Naive thymus-derived CD8-positive, alpha-beta T cell (primary cell): ENCODE results near the gene TRAP1. TPM values are rescaled to one million over a fixed set of nuclear protein-coding genes. Genes with fewer than 3 reads are reported as not detected.

ENCODE experiments used
- ATAC-seq, 2 donors: fragments of 150-1000 bp; cut with Tn5 transposase in 1 of 2; sonication (Bioruptor Pico), chemical (Tn5 transposase) in 1 of 2; 1 replicate in 1 of 2; 2 replicates in 1 of 2; pipeline ENCODE4 v1.10.0; 2021; ENCODE audit warnings: mild to moderate bottlenecking in 2 of 2, moderate library complexity in 2 of 2
- POLR2A ChIA-PET: fragments of 350-600 bp; sonication (Branson Sonifier 250); formaldehyde crosslinking; loops from one replicate; lab custom pipeline; 2021; ENCODE audit warnings: antibody characterized with exemption; lab: Charles Lee
- DNase-seq, 10 donors: peaks; one replicate each; pipeline versions ENCODE4 v3.0.0 to v3.0.0-alpha.2; 2020 to 2022
- H3K27ac Mint-ChIP-seq, 10 donors: one replicate each; pipeline ENCODE4 v1.8.0; 2020 to 2022; ENCODE audit warnings: mild to moderate bottlenecking in 10 of 10, mixed read lengths in 10 of 10, moderate library complexity in 4 of 10, inconsistent platforms in 1 of 10
- H3K27me3 Mint-ChIP-seq, 5 donors: one replicate each; pipeline ENCODE4 v1.8.0; 2021 to 2022; ENCODE audit warnings: mixed read lengths in 5 of 5
- H3K36me3 Mint-ChIP-seq, 3 donors: one replicate each; pipeline ENCODE4 v1.8.0; 2020 to 2022; ENCODE audit warnings: mixed read lengths in 3 of 3, mild to moderate bottlenecking in 2 of 3, inconsistent platforms in 1 of 3
- H3K4me1 Mint-ChIP-seq, 4 donors: one replicate each; pipeline ENCODE4 v1.8.0; 2021 to 2022; ENCODE audit warnings: mixed read lengths in 4 of 4
- H3K4me3 Mint-ChIP-seq, 10 donors: one replicate each; pipeline ENCODE4 v1.8.0; 2020 to 2022; ENCODE audit warnings: mild to moderate bottlenecking in 10 of 10, mixed read lengths in 10 of 10, moderate library complexity in 6 of 10, inconsistent platforms in 1 of 10
- H3K9me3 Mint-ChIP-seq, 9 donors: one replicate each; pipeline ENCODE4 v1.8.0; 2020 to 2022; ENCODE audit warnings: mixed read lengths in 9 of 9, mild to moderate bottlenecking in 3 of 9, inconsistent platforms in 1 of 9, moderate library complexity in 1 of 9
- polyA plus RNA-seq, 3 donors: library from polyadenylated mRNA; unstranded; fragments of 300-500 nt; fragmentation: Illumina TruSeq; gene quantifications; one replicate each; pipeline ENCODE4 v1.2.3, GENCODE V29; 2021
- total RNA-seq, 8 experiments: library from RNA in 2 of 8; stranded (reverse) in 2 of 8; gene quantifications; one replicate each; pipeline ENCODE4 v1.2.3 and lab custom pipeline; 2021 to 2026

TRAP1 gene
- total and polyA plus RNA-seq, 5 experiments from 2014 or later: 57.1 to 158 (median 79.1) TPM

DNA sequence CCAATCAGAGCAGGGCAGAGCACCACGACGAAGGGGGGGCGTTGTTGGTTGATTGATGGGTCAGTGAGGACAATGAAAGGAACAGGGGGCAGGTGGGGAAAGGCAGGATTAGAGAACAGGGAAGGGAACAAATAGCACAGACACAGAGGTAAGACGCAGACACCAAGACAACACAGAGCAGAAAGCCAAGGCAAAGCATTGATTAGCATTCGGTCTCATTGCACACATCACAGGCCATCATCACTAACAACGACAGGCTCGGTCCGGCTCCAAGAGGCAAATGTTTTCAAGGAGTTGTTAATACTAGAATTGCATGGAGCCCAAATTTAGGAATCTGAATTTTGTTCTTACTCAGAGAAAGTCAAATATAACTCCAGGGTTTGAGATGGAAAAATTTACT, 34.6 kb upstream of the TRAP1 start:
- no peaks in the 10 kb centered on the region for H3K9me3 Mint-ChIP-seq
- POLR2A ChIA-PET: interaction anchor here (0.7 kb wide), 2 partner anchors 182 to 233 kb away, joined by 3 read pairs; no protein-coding TSS in a partner anchor
- DNase-seq (no peak), ATAC-seq (no peak)
- peaks cover 0 to 84% (median 7%) of the 10 kb centered on the region in 3 donors for H3K36me3 Mint-ChIP-seq
- H3K4me1 Mint-ChIP-seq: peaks cover 2 to 27% (median 23%) of the 10 kb centered on the region in 4 donors
- no peaks in the 10 kb centered on the region for H3K27me3 Mint-ChIP-seq
- H3K27ac Mint-ChIP-seq: peak overlapping the region in 2 of 10 donors; percentile 6 to 65
- H3K4me3 Mint-ChIP-seq: no peak overlapping the region

DNA sequence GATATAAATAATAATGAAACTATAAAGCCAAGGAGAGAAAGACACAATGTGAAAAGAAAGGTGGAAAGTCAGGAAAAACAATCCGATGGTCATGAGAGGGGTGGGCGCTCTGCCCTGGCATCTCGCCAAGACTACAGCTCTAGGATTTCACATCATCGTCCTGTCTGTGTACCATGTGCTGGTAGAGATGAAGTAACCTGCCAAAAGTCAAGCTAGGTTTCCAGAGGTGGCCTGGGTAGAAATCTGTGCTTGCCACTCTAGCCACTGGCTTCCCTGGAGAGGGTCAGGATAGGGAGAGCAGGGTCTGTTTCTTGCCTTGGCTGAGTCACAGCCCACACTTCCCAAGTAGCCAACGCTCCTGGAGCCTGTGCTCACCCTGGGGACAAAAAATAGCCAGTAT, 31.0 kb upstream of the TRAP1 start:
- Mint-ChIP-seq H3K36me3 (peaks cover 0 to 91% (median 11%) of the 10 kb centered on the region in 3 donors), H3K4me1 (peaks cover 2 to 22% (median 17%) of the 10 kb centered on the region in 4 donors)

DNA sequence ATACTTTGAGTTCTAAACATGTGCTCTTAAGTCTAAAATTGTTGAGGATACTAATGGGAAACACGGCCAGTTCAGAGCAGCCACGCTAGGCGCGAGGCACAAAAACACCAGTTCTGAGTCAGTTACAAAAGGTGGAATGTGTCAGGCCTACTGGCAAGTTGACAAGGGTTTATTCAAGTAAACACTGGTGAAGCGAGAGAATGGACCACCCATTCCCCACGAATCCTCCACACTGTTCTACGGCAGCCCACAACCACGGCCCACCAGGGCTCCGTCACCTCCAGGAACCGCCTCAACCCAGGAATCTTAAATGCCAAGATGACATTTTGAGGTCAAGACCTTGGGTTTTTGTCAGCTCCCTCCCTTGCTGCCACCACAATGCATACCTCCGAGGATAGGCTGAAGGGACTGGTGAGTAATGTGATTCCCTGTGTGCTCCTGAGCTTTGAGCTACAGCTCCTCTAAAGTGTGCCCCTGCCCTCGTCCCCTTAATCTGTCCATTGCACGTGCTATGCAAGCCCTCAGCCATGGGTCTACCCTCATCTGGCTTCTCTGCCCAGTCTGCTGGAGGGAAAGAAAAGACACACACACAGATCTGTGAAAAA, 28.5 kb upstream of the TRAP1 start:
- no peak for DNase-seq
- Mint-ChIP-seq H3K36me3 (peaks cover 0 to 94% (median 20%) of the 10 kb centered on the region in 3 donors), H3K4me1 (peaks cover 0 to 14% (median 10%) of the 10 kb centered on the region in 4 donors), H3K4me3 (no peak overlapping the region), H3K27me3 (no peaks in the 10 kb centered on the region), H3K27ac (peak overlapping the region in 2 of 10 donors; percentile 28 to 48), H3K9me3 (no peaks in the 10 kb centered on the region)
- no peak for ATAC-seq
- POLR2A ChIA-PET: interaction anchor here (0.7 kb wide), 1 partner anchor 125 kb away, joined by 3 read pairs; no protein-coding TSS in a partner anchor

More for the DNA sequence above, 31.0 kb upstream of the TRAP1 start:
- Mint-ChIP-seq H3K27me3 (no peaks in the 10 kb centered on the region), H3K4me3 (no peak overlapping the region), H3K27ac (peak overlapping the region in 2 of 10 donors; percentile 62 to 89), H3K9me3 (no peaks in the 10 kb centered on the region)
- DNase-seq (no peak), ATAC-seq (no peak)
- POLR2A ChIA-PET: interaction anchor here (0.5 kb wide), 1 partner anchor 552 kb away, joined by 3 read pairs; no protein-coding TSS in a partner anchor

DNA sequence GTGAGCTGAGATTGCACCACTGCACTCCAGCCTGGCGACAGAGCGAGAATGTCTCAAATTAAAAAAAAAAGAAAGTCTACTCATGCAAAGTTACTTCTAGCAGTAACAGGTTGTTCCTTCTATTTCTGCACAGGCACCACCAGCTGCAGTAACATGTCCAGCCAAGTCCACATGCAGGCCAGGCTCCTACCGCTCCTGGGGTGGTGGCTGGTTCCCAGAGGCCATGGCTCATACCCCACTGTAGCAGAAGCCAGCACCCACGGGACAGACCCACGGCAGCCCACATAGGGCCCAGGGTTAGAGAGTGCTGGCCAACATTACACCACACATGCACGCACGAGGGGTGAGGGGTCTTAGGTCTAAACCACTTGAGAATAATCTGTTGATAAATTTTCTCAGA, 26.7 kb upstream of the TRAP1 start:
- H3K27me3 Mint-ChIP-seq: no peaks in the 10 kb centered on the region
- H3K4me3 Mint-ChIP-seq: no peak overlapping the region
- H3K4me1 Mint-ChIP-seq: peaks cover 0 to 10% (median 2%) of the 10 kb centered on the region in 4 donors
- POLR2A ChIA-PET: no interaction called here
- DNase-seq (no peak), ATAC-seq (no peak)
- peaks cover 0 to 96% (median 18%) of the 10 kb centered on the region in 3 donors for H3K36me3 Mint-ChIP-seq
- H3K27ac Mint-ChIP-seq: no peak overlapping the region
- no peaks in the 10 kb centered on the region for H3K9me3 Mint-ChIP-seq

DNA sequence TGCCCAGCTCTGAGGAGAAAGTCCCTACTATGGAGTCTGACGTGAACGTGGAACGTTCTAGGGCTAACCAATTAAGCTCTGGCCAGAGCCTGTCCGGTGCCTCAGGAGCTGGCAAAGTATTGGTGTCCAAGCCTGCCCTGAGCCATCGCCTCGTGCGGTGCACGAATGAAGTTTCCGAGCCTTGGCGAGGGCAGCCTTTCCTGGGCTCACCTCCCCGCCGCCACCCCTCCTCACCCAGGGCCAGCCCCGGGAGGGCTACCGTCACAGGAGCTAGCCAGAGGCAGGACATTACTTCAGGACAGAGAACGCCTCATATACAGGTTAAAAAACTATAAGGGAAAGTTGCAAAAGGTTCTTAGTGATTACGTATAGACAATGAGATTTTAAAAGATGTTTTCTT, 23.6 kb upstream of the TRAP1 start:
- Mint-ChIP-seq H3K9me3 (no peaks in the 10 kb centered on the region), H3K27me3 (no peaks in the 10 kb centered on the region), H3K4me1 (peaks cover 0 to 7% (median 1%) of the 10 kb centered on the region in 4 donors), H3K36me3 (peaks cover 0 to 98% (median 23%) of the 10 kb centered on the region in 3 donors), H3K27ac (peak overlapping the region in 1 of 10 donors; percentile 44), H3K4me3 (no peak overlapping the region)
- DNase-seq (no peak), ATAC-seq (no peak)
- POLR2A ChIA-PET: no interaction called here

DNA sequence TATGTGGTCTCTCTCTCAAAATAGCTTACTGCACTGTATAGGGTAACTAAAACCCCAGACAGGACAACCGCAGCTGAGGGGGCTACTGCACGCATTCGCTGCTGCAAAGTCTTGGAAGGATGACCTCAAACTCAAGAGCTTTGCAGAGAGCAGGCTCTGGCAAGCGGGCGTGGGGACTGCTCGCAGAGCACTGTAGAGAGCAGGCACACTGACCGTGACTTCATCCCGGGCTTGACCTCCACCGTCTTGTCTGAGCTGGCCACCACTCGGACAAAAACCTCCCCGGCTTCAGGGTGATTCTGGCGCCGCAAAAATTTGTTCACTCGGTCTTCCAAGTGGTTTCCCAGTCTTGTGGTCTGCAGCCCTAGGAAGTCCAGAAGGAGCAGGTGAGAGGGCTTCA, 22.9 kb upstream of the TRAP1 start:
- no peak for DNase-seq

DNA sequence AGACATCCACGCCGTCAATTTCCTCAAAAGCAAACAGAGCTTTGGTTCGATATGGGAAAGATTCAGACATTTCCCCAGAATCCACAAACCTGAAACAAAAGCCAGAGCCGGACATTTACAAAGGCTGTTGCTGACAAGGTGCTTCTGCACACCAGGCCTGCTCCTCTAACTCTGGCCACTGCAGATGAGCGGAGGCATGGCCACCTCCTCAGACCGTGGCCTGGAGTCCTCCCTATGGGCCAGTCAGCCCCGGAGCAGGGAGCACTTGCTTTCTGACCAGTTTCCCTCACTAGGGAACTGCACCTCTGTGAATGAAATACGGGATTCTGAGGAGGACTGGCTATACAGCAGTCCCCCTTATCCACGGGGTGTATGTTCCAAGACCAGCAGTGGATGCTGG, 22.3 kb upstream of the TRAP1 start:
- POLR2A ChIA-PET: no interaction called here

More for the DNA sequence above, 22.9 kb upstream of the TRAP1 start:
- POLR2A ChIA-PET: no interaction called here
- H3K4me1 Mint-ChIP-seq: peaks cover 0 to 6% (median 1%) of the 10 kb centered on the region in 4 donors
- ATAC-seq: no peak
- H3K36me3 Mint-ChIP-seq: peaks cover 0 to 98% (median 27%) of the 10 kb centered on the region in 3 donors
- H3K4me3 Mint-ChIP-seq: no peak overlapping the region
- H3K27ac Mint-ChIP-seq: peak overlapping the region in 1 of 10 donors; percentile 83
- H3K27me3 Mint-ChIP-seq: no peaks in the 10 kb centered on the region
- no peaks in the 10 kb centered on the region for H3K9me3 Mint-ChIP-seq

DNA sequence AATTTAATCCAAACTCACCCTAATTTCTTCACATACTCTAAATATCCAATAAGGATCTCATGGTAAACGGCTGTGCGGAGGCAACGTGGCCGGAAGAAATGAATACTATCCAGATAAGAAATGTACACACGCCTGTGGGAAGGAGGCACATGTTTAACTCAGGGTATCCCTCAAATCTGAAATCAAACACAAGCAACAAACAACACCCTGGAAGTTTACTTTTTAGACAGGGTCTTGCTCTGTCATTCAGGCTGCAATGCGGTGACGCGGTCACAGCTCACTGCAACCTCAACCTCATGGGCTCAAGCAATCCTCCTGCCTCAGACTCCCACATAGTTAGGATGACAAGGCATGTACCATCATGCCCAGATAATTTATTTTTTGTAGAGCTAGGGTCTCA, 21.2 kb upstream of the TRAP1 start:
- peak overlapping the region in 2 of 10 donors; percentile 29 to 71 for H3K27ac Mint-ChIP-seq
- H3K4me1 Mint-ChIP-seq: peaks cover 0 to 7% (median 3%) of the 10 kb centered on the region in 4 donors
- peaks cover 0 to 96% (median 26%) of the 10 kb centered on the region in 3 donors for H3K36me3 Mint-ChIP-seq
- H3K4me3 Mint-ChIP-seq: no peak overlapping the region
- ATAC-seq (no peak), DNase-seq (no peak)
- H3K9me3 Mint-ChIP-seq: no peaks in the 10 kb centered on the region
- POLR2A ChIA-PET: interaction anchor here (1.4 kb wide), 1 partner anchor 21 kb away, joined by 3 read pairs; no protein-coding TSS in a partner anchor
- H3K27me3 Mint-ChIP-seq: no peaks in the 10 kb centered on the region

More for the DNA sequence above, 22.3 kb upstream of the TRAP1 start:
- H3K36me3 Mint-ChIP-seq: peaks cover 0 to 98% (median 27%) of the 10 kb centered on the region in 3 donors
- no peaks in the 10 kb centered on the region for H3K9me3 Mint-ChIP-seq
- H3K4me1 Mint-ChIP-seq: peaks cover 0 to 6% (median 2%) of the 10 kb centered on the region in 4 donors
- no peaks in the 10 kb centered on the region for H3K27me3 Mint-ChIP-seq
- H3K27ac Mint-ChIP-seq: no peak overlapping the region
- DNase-seq: no peak
- no peak for ATAC-seq
- no peak overlapping the region for H3K4me3 Mint-ChIP-seq

DNA sequence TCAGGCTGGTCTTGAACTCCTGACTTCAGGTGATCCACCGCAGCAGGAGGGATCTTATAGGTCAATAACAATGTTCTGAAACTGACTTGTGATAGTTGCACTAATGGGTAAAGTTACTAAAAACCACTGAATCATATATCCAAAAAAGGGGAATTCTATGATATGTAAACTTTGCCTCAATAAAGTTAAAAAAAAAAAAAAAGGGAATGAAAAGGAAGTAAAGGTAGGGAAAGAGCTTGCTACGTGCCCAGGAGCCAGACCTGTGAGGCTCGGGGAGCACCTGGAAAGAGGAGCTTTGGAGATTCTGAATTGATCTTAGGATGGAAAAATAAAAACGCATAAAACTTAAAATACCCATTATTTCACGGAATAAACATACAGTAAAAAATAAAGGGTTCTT, 20.8 kb upstream of the TRAP1 start:
- H3K27me3 Mint-ChIP-seq: no peaks in the 10 kb centered on the region
- POLR2A ChIA-PET: interaction anchor here (1.4 kb wide), 1 partner anchor 20 kb away, joined by 3 read pairs; no protein-coding TSS in a partner anchor
- no peak for DNase-seq
- peak overlapping the region in 3 of 10 donors; percentile 29 to 48 (median 41) for H3K27ac Mint-ChIP-seq
- peaks cover 0 to 7% (median 3%) of the 10 kb centered on the region in 4 donors for H3K4me1 Mint-ChIP-seq
- H3K9me3 Mint-ChIP-seq: no peaks in the 10 kb centered on the region
- ATAC-seq: no peak
- H3K36me3 Mint-ChIP-seq: peaks cover 0 to 95% (median 26%) of the 10 kb centered on the region in 3 donors
- no peak overlapping the region for H3K4me3 Mint-ChIP-seq

DNA sequence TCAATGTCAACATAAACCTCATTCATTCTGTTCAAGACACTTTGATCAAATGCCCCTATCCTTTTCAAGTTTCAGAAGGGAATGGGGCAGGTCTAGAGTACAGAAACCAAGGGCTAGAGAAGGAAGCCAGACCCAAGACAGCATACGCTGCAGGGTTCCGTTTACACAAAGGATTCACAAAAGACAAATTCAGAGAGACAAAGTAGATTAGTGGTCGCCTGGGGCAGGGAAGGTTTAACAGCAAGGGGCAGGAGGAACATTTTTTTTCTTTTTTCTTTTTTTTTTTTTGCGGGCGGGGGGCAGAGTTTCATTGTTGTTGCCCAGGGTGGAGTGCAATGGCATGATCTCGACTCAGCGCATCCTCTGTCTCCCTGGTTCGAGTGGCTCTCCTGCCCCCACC, 19.9 kb upstream of the TRAP1 start:
- H3K27me3 Mint-ChIP-seq: no peaks in the 10 kb centered on the region
- no peaks in the 10 kb centered on the region for H3K9me3 Mint-ChIP-seq
- DNase-seq (peak in 1 of 10 donors; percentile 2), ATAC-seq (no peak)
- H3K4me1 Mint-ChIP-seq: peaks cover 0 to 7% (median 3%) of the 10 kb centered on the region in 4 donors
- POLR2A ChIA-PET: interaction anchor here (1.4 kb wide), 1 partner anchor 19 kb away, joined by 3 read pairs; no protein-coding TSS in a partner anchor
- H3K27ac Mint-ChIP-seq: peak overlapping the region in 4 of 10 donors; percentile 27 to 65 (median 44)
- H3K36me3 Mint-ChIP-seq: peaks cover 0 to 95% (median 22%) of the 10 kb centered on the region in 3 donors
- no peak overlapping the region for H3K4me3 Mint-ChIP-seq

DNA sequence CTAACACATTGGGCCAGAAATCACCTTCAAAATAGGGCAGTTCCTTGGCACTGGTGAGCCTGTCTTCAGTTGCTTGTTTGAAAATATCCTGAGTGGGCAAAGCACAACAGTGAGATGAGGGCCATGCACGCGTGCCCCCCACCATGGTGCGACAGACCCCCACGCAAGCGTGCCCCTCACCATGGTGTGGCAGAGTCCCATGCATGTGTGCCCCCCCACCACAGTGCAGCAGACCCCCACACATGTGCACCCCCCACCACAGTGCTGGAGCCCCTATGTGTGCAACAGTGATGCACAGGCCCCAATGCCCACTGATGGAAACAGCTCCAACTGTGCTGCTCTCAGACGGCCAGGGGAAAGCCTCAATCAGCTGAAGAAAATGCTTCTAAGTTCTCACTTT, 18.8 kb upstream of the TRAP1 start:
- Mint-ChIP-seq H3K4me1 (peaks cover 0 to 9% (median 3%) of the 10 kb centered on the region in 4 donors), H3K4me3 (no peak overlapping the region), H3K27me3 (no peaks in the 10 kb centered on the region), H3K36me3 (peaks cover 0 to 95% (median 21%) of the 10 kb centered on the region in 3 donors), H3K27ac (peak overlapping the region in 3 of 10 donors; percentile 9 to 73 (median 25)), H3K9me3 (no peaks in the 10 kb centered on the region)
- POLR2A ChIA-PET: no interaction called here
- ATAC-seq: no peak
- no peak for DNase-seq

DNA sequence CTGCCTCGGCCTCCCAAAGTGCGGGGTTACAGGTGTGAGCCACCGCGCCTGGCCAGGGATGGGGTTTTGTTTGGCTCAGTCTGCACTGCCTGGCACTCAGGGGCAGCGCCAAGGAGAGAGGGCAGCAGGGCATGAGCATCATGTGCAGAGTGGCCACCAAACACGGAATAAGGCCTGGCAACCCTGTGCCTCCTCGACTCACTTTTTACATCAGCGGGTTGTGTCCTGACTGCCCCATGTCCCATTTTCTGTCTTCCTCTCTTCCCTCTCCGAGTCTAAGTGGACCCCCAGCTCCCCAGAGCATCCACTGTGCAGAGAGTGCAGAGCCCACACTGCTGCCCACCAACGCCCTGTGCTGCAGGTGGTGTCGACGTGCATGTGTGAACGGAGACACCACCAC, 18.2 kb upstream of the TRAP1 start:
- no peak for DNase-seq
- Mint-ChIP-seq H3K27ac (peak overlapping the region in 3 of 10 donors; percentile 9 to 78 (median 11)), H3K4me3 (no peak overlapping the region), H3K4me1 (peaks cover 0 to 9% (median 3%) of the 10 kb centered on the region in 4 donors), H3K27me3 (no peaks in the 10 kb centered on the region), H3K36me3 (peaks cover 0 to 93% (median 19%) of the 10 kb centered on the region in 3 donors), H3K9me3 (no peaks in the 10 kb centered on the region)
- no peak for ATAC-seq
- POLR2A ChIA-PET: no interaction called here

DNA sequence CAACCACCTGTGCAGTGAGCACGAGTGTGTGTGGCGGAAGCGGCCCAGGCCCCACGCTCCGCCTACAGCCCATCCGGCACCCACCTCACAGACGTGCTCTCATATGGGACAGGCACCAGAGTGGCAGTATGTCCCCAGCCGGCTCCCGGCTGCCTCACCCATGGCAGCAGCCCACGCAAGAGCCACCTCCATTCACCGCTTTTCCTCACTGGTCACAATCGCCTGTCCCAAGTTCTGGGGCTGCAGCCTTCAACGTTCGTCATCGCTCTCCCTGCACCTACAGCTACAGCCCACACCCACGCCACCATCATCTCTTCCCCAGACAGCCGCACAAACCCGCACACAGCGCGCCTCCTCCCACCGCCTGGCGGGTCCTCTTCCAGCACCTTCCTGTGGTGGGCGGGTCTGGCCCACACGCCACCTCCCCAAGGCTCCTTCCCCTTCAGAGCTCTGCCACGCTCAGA, 17.5 kb upstream of the TRAP1 start:
- H3K4me3 Mint-ChIP-seq: peak overlapping the region in 1 of 10 donors; percentile 10
- peaks cover 0 to 11% (median 3%) of the 10 kb centered on the region in 4 donors for H3K4me1 Mint-ChIP-seq
- peaks cover 0 to 94% (median 19%) of the 10 kb centered on the region in 3 donors for H3K36me3 Mint-ChIP-seq
- POLR2A ChIA-PET: no interaction called here
- no peaks in the 10 kb centered on the region for H3K27me3 Mint-ChIP-seq
- DNase-seq: no peak
- ATAC-seq: no peak
- H3K9me3 Mint-ChIP-seq: no peaks in the 10 kb centered on the region
- peak overlapping the region in 3 of 10 donors; percentile 37 to 78 (median 70) for H3K27ac Mint-ChIP-seq
